Cardiac muscle cell (in vitro differentiated cells and primary cell): ENCODE results near the gene ICAM1. TPM values are rescaled to one million over a fixed set of nuclear protein-coding genes. Genes with fewer than 3 reads are reported as not detected.
A peak's percentile ranks its signal among the peaks of the same experiment; 100 is the strongest.

Experiments used
- DNase-seq, 2 donors: peaks; one replicate each; pipeline versions ENCODE4 v3.0.0 to v3.0.0-alpha.2; 2010 to 2017; ENCODE audit warnings: low read depth in 1 of 2, low spot score in 1 of 2
- H3K27ac ChIP-seq: fragments of 200-600 bp; sonication (generic); 2 replicates; pipeline ENCODE4 v1.5.1; 2016
- H3K27me3 ChIP-seq: fragments of 200-600 bp; sonication (generic); 2 replicates; pipeline ENCODE4 v1.6.0; 2016; ENCODE audit warnings: control low read depth
- H3K36me3 ChIP-seq: fragments of 200-600 bp; sonication (generic); 2 replicates; pipeline ENCODE4 v1.5.1; 2016; ENCODE audit warnings: control low read depth
- H3K4me1 ChIP-seq: fragments of 200-600 bp; sonication (generic); 2 replicates; pipeline ENCODE4 v1.8.1; 2017; ENCODE audit warnings: low read depth, mild to moderate bottlenecking, mixed run types
- H3K4me3 ChIP-seq: fragments of 200-600 bp; sonication (generic); 2 replicates; pipeline ENCODE4 v1.5.1; 2016; ENCODE audit warnings: mild to moderate bottlenecking
- H3K9me3 ChIP-seq: fragments of 200-600 bp; sonication (generic); 2 replicates; pipeline ENCODE4 v1.5.1; 2017; ENCODE audit warnings: low read depth, mild to moderate bottlenecking, control low read depth
- polyA plus RNA-seq: library from polyadenylated mRNA; unstranded; fragments of >200 nt; fragmentation: Nextera tagmentation; extraction: Ambion mirVana; gene quantifications from 2 replicates; pipeline ENCODE4 v1.2.1, GENCODE V29; 2016
- total RNA-seq: library from RNA; depleted of rRNA; stranded (reverse); fragments of >200 nt; gene quantifications from 2 replicates; pipeline ENCODE4 v1.2.3, GENCODE V29; 2016
- TF ChIP-seq, protein P1 (sequence below): IDR thresholded peaks from 2 replicates; pipeline ENCODE4 v1.5.1; 2012; ENCODE audit warnings: low read depth, mild to moderate bottlenecking, low read length

ICAM1 gene
- total and polyA plus RNA-seq, 2 experiments from 2014 or later = 0.57 to 0.77 TPM

GRCh38 chr19:10291554-10292205 is 20.8 kb downstream of the ICAM1 start:
- DNase-seq = no peak
- Histone ChIP-seq H3K27ac (no peak overlapping the region), H3K9me3 (no peaks in the 10 kb centered on the region), H3K36me3 (no peaks in the 10 kb centered on the region), H3K4me1 (no peaks in the 10 kb centered on the region), H3K27me3 (peaks cover 96% of the 10 kb centered on the region), H3K4me3 (peak overlapping the region; percentile 50)
- TF ChIP-seq, protein P1, sequence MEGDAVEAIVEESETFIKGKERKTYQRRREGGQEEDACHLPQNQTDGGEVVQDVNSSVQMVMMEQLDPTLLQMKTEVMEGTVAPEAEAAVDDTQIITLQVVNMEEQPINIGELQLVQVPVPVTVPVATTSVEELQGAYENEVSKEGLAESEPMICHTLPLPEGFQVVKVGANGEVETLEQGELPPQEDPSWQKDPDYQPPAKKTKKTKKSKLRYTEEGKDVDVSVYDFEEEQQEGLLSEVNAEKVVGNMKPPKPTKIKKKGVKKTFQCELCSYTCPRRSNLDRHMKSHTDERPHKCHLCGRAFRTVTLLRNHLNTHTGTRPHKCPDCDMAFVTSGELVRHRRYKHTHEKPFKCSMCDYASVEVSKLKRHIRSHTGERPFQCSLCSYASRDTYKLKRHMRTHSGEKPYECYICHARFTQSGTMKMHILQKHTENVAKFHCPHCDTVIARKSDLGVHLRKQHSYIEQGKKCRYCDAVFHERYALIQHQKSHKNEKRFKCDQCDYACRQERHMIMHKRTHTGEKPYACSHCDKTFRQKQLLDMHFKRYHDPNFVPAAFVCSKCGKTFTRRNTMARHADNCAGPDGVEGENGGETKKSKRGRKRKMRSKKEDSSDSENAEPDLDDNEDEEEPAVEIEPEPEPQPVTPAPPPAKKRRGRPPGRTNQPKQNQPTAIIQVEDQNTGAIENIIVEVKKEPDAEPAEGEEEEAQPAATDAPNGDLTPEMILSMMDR = no peak

GRCh38 chr19:10292206-10292788 is 21.4 kb downstream of the ICAM1 start:
- no peaks in the 10 kb centered on the region for H3K9me3 ChIP-seq
- H3K27ac ChIP-seq = no peak overlapping the region
- TF ChIP-seq, protein P1 = no peak
- no peaks in the 10 kb centered on the region for H3K36me3 ChIP-seq
- H3K27me3 ChIP-seq = peaks cover 98% of the 10 kb centered on the region
- H3K4me1 ChIP-seq = no peaks in the 10 kb centered on the region
- peak overlapping the region; percentile 50 for H3K4me3 ChIP-seq
- DNase-seq = peak; percentile 85 to 95

DNA sequence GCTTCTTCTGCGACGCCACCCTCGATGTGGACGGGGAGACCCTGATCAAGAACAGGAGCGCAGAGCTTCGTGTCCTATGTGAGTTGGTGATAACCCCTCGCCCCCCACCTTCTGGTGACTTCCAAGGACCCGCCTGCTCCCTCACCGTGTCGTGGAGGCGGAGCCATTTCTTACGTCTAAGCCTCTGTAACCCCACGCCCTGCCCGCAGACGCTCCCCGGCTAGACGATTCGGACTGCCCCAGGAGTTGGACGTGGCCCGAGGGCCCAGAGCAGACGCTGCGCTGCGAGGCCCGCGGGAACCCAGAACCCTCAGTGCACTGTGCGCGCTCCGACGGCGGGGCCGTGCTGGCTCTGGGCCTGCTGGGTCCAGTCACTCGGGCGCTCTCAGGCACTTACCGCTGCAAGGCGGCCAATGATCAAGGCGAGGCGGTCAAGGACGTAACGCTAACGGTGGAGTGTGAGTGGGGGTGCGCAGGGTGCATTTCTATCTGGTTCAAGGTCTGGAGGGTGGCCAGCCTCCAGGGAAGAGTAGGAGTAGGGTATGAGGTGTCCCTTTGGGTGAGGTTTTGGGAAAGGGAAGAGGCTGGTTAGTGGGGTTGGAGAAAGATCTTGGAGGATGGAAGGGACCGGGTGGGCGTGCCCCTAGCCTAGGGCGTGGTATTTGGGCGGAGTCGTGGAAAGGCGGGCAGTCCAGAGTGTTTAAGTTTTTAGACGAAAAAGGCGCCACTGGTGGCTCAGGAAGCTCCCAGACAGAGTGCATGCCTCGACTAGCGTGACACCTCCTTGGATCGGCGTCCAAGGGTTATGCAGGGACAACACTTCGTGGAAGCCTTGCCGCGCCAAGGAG is 22.1 kb downstream of the ICAM1 start:
- H3K4me3 ChIP-seq = peak overlapping the region; percentile 50
- DNase-seq = no peak
- H3K27ac ChIP-seq = no peak overlapping the region

DNA sequence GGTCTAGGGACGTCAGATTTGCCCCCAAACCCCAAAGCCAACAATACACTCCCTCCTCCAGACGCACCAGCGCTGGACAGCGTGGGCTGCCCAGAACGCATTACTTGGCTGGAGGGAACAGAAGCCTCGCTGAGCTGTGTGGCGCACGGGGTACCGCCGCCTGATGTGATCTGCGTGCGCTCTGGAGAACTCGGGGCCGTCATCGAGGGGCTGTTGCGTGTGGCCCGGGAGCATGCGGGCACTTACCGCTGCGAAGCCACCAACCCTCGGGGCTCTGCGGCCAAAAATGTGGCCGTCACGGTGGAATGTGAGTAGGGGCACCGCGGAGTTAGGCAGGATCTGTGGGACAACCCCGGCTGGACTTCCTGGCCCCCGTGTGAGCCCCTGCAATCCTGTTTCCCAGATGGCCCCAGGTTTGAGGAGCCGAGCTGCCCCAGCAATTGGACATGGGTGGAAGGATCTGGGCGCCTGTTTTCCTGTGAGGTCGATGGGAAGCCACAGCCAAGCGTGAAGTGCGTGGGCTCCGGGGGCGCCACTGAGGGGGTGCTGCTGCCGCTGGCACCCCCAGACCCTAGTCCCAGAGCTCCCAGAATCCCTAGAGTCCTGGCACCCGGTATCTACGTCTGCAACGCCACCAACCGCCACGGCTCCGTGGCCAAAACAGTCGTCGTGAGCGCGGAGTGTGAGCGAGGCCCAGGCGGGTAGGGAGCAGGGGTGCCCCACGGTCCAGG is 22.9 kb downstream of the ICAM1 start:
- no peaks in the 10 kb centered on the region for H3K36me3 ChIP-seq
- H3K4me3 ChIP-seq = no peak overlapping the region
- H3K27ac ChIP-seq = no peak overlapping the region
- no peak for DNase-seq
- no peaks in the 10 kb centered on the region for H3K4me1 ChIP-seq
- TF ChIP-seq, protein P1 = no peak
- no peaks in the 10 kb centered on the region for H3K9me3 ChIP-seq
- H3K27me3 ChIP-seq = peaks cover 83% of the 10 kb centered on the region

More for the DNA sequence above, 22.1 kb downstream of the ICAM1 start:
- TF ChIP-seq, protein P1 = no peak
- peaks cover 91% of the 10 kb centered on the region for H3K27me3 ChIP-seq
- H3K4me1 ChIP-seq = no peaks in the 10 kb centered on the region
- no peaks in the 10 kb centered on the region for H3K9me3 ChIP-seq
- H3K36me3 ChIP-seq = no peaks in the 10 kb centered on the region

DNA sequence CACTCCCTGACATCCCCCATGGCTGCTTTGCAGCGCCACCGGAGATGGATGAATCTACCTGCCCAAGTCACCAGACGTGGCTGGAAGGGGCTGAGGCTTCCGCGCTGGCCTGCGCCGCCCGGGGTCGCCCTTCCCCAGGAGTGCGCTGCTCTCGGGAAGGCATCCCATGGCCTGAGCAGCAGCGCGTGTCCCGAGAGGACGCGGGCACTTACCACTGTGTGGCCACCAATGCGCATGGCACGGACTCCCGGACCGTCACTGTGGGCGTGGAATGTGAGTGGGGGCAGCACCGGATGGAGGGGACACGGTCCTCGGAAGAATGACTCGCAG is 23.4 kb downstream of the ICAM1 start:
- no peaks in the 10 kb centered on the region for H3K36me3 ChIP-seq
- no peak for DNase-seq
- TF ChIP-seq, protein P1 = no peak

More for the DNA sequence above, 23.4 kb downstream of the ICAM1 start:
- H3K27ac ChIP-seq = no peak overlapping the region
- no peaks in the 10 kb centered on the region for H3K9me3 ChIP-seq
- no peaks in the 10 kb centered on the region for H3K4me1 ChIP-seq
- H3K27me3 ChIP-seq = peaks cover 78% of the 10 kb centered on the region
- H3K4me3 ChIP-seq = no peak overlapping the region
